OCI-LY7 (cell line): ENCODE data around the gene ERCC6L2. TPM values are rescaled to one million over a fixed set of nuclear protein-coding genes. Genes with fewer than 3 reads are reported as not detected.

ENCODE experiments used
- BruUV-seq: library from RNA; stranded (reverse); fragments of 400-500 nt; replicated peaks from 2 replicates; lab custom pipeline; 2021; lab: Mats Ljungman, UMichigan
- CTCF ChIA-PET: fragments of 300-600 bp; sonication (Branson Sonifier 250); formaldehyde crosslinking; loops from one replicate; lab custom pipeline; 2022; ENCODE audit warnings: antibody characterized with exemption; ENCODE audit not compliant: unreplicated experiment; lab: Charles Lee
- POLR2A ChIA-PET: fragments of 300-600 bp; sonication (Branson Sonifier 250); formaldehyde crosslinking; loops from one replicate; lab custom pipeline; 2022; ENCODE audit warnings: antibody characterized with exemption; lab: Charles Lee
- DNase-seq: peaks from one replicate; pipeline ENCODE4 v3.0.0-alpha.2; 2015; ENCODE audit warnings: low spot score
- H2AFZ ChIP-seq: fragments of 200-600 bp; sonication (generic), shearing (Covaris generic); 2 replicates; pipeline ENCODE4 v1.6.1; 2014; ENCODE audit warnings: mild to moderate bottlenecking, antibody characterized with exemption, low read length, moderate library complexity
- H3K27ac ChIP-seq: fragments of 200-600 bp; sonication (generic); 2 replicates; pipeline ENCODE4 v1.5.1; 2014; ENCODE audit warnings: mixed run types, low read depth, mild to moderate bottlenecking, moderate library complexity, low read length, inconsistent platforms; ENCODE audit not compliant: poor library complexity, severe bottlenecking
- H3K36me3 ChIP-seq: fragments of 200-600 bp; sonication (generic); 2 replicates; pipeline ENCODE4 v1.6.1; 2014; ENCODE audit warnings: mild to moderate bottlenecking, antibody characterized with exemption, low read length, moderate library complexity, mixed read lengths; ENCODE audit not compliant: insufficient read depth
- H3K4me1 ChIP-seq: fragments of 200-600 bp; sonication (generic); 2 replicates; pipeline ENCODE4 v1.5.1; 2014; ENCODE audit warnings: mild to moderate bottlenecking, low read length; ENCODE audit not compliant: insufficient read depth, poor library complexity, severe bottlenecking
- H3K4me2 ChIP-seq: fragments of 200-600 bp; sonication (generic); 2 replicates; pipeline ENCODE4 v1.6.1; 2014; ENCODE audit warnings: mild to moderate bottlenecking, low read length
- H3K4me3 ChIP-seq: fragments of 200-600 bp; sonication (generic); 2 replicates; pipeline ENCODE4 v1.5.1; 2014; ENCODE audit warnings: mild to moderate bottlenecking, low read depth, low read length; ENCODE audit not compliant: poor library complexity, severe bottlenecking
- H3K79me2 ChIP-seq: fragments of 200-600 bp; sonication (generic); 2 replicates; pipeline ENCODE4 v1.6.1; 2016; ENCODE audit warnings: low read depth, mild to moderate bottlenecking, low read length, moderate library complexity, mixed read lengths; ENCODE audit not compliant: insufficient read depth
- H3K9me2 ChIP-seq: fragments of 200-600 bp; sonication (generic); 2 replicates; pipeline ENCODE4 v1.6.1; 2016; ENCODE audit warnings: mild to moderate bottlenecking, low read length, mixed read lengths; ENCODE audit not compliant: insufficient read depth
- H3K9me3 ChIP-seq: fragments of 200-600 bp; sonication (generic); 2 replicates; pipeline ENCODE4 v1.6.1; 2014; ENCODE audit warnings: mild to moderate bottlenecking, mixed run types, low read length, mixed read lengths
- H4K20me1 ChIP-seq: fragments of 200-600 bp; sonication (generic); 2 replicates; pipeline ENCODE4 v1.6.1; 2014; ENCODE audit warnings: mild to moderate bottlenecking, antibody characterized with exemption, low read length, moderate library complexity, mixed read lengths; ENCODE audit not compliant: insufficient read depth
- EZH2phosphoT487 ChIP-seq: fragments of 200-600 bp; sonication (generic); IDR thresholded peaks from 2 replicates; pipeline ENCODE4 v1.6.1; 2018; ENCODE audit warnings: low read depth, borderline replicate concordance, mild to moderate bottlenecking, mixed run types, antibody characterized with exemption, low read length, moderate library complexity, mixed read lengths
- intact Hi-C: fragments of 100-400 bp; cut with micrococcal nuclease; formaldehyde crosslinking; loops from one replicate; pipeline ENCODE4 v1.10.0; 2022; ENCODE audit not compliant: unreplicated experiment
- total RNA-seq, 2 experiments: library from RNA; depleted of rRNA in 1 of 2; stranded (reverse); fragments of >200 nt in 1 of 2; shearing (Covaris generic) in 1 of 2; gene quantifications; 2 replicates each; pipeline ENCODE4 v1.2.3, GENCODE V29; 2014 to 2022
- TF ChIP-seq, protein P1 (sequence below): fragments of 200-600 bp; sonication (generic); conservative IDR thresholded peaks from 2 replicates; pipeline ENCODE4 v1.5.1; 2014; ENCODE audit warnings: mild to moderate bottlenecking, antibody characterized with exemption, low read length, moderate library complexity, mixed read lengths

ERCC6L2 gene
- total RNA-seq, 2 experiments from 2014 or later = 34.9 to 38.7 TPM

GRCh38 chr9:95892690-95893089 is 17.2 kb downstream of the ERCC6L2 start:
- no peak overlapping the region for H3K4me2 ChIP-seq
- H3K4me1 ChIP-seq = no peaks in the 10 kb centered on the region
- ChIA-PET POLR2A (interaction anchor here (0.7 to 1.1 kb wide), 2 partner anchors 18 to 46 kb away, joined by 3 read pairs; no protein-coding TSS in a partner anchor), CTCF (no interaction called here)
- peaks cover 24% of the 10 kb centered on the region for H3K36me3 ChIP-seq
- intact Hi-C loops = no loop called here
- H2AFZ ChIP-seq = no peak overlapping the region
- no peaks in the 10 kb centered on the region for H4K20me1 ChIP-seq
- H3K9me3 ChIP-seq = peaks cover 24% of the 10 kb centered on the region
- no peak overlapping the region for H3K4me3 ChIP-seq
- H3K27ac ChIP-seq = no peak overlapping the region
- peaks cover 42% of the 10 kb centered on the region; the same call in 1 of the 2 replicates for H3K79me2 ChIP-seq
- H3K9me2 ChIP-seq = no peaks in the 10 kb centered on the region
- no TSS peak for BruUV-seq
- TF ChIP-seq EZH2phosphoT487 = no peak
- TF ChIP-seq, protein P1, sequence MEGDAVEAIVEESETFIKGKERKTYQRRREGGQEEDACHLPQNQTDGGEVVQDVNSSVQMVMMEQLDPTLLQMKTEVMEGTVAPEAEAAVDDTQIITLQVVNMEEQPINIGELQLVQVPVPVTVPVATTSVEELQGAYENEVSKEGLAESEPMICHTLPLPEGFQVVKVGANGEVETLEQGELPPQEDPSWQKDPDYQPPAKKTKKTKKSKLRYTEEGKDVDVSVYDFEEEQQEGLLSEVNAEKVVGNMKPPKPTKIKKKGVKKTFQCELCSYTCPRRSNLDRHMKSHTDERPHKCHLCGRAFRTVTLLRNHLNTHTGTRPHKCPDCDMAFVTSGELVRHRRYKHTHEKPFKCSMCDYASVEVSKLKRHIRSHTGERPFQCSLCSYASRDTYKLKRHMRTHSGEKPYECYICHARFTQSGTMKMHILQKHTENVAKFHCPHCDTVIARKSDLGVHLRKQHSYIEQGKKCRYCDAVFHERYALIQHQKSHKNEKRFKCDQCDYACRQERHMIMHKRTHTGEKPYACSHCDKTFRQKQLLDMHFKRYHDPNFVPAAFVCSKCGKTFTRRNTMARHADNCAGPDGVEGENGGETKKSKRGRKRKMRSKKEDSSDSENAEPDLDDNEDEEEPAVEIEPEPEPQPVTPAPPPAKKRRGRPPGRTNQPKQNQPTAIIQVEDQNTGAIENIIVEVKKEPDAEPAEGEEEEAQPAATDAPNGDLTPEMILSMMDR = no peak
- no peak for DNase-seq

DNA sequence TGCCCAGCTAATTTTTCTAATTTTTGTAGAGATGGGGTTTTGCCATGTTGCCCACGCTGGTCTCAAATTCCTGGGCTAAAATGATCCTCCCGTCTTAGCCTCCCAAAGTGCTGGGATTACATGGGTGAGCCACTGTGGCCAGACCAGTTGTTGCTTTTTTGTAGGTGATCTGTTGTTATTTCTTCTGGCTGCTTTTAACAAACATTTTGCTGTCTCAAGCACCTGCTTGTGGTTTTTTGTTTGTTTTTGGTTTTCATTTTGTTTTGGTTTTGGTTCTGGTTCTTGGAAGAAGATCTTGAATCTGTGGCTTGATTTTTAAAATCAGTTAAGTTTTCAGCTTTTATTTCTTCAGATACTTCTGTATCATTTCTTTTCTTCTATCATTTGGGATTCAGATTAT is 21.1 kb downstream of the ERCC6L2 start:
- Histone ChIP-seq H3K9me2 (no peaks in the 10 kb centered on the region), H3K79me2 (peaks cover 32% of the 10 kb centered on the region; the same call in 1 of the 2 replicates), H3K36me3 (peaks cover 31% of the 10 kb centered on the region), H3K4me2 (no peak overlapping the region), H2AFZ (no peak overlapping the region), H3K9me3 (peaks cover 20% of the 10 kb centered on the region), H3K27ac (no peak overlapping the region), H3K4me1 (no peaks in the 10 kb centered on the region), H4K20me1 (no peaks in the 10 kb centered on the region), H3K4me3 (no peak overlapping the region)
- DNase-seq = no peak
- no peak for TF ChIP-seq EZH2phosphoT487
- TF ChIP-seq, protein P1 = no peak
- ChIA-PET POLR2A (interaction anchor here (1.4 kb wide), 1 partner anchor 31 kb away, joined by 3 read pairs; no protein-coding TSS in a partner anchor), CTCF (no interaction called here)
- no TSS peak for BruUV-seq
- intact Hi-C loops = no loop called here

- Histone ChIP-seq H3K4me3 (no peak overlapping the region), H3K4me1 (no peaks in the 10 kb centered on the region), H3K79me2 (peaks cover 7% of the 10 kb centered on the region; the same call in 1 of the 2 replicates), H3K4me2 (no peak overlapping the region), H4K20me1 (no peaks in the 10 kb centered on the region), H3K27ac (no peak overlapping the region), H3K36me3 (peaks cover 17% of the 10 kb centered on the region; the same call in 1 of the 2 replicates), H2AFZ (no peak overlapping the region), H3K9me2 (no peaks in the 10 kb centered on the region), H3K9me3 (no peaks in the 10 kb centered on the region)
- no TSS peak for BruUV-seq
- ChIA-PET CTCF (no interaction called here), POLR2A (interaction anchor here (1.2 kb wide), 1 partner anchor 35 kb away, joined by 4 read pairs; no protein-coding TSS in a partner anchor)
- intact Hi-C loops = no loop called here
- no peak for DNase-seq
- no peak for TF ChIP-seq EZH2phosphoT487
Observed at GRCh38 chr9:95901506-95901905, 26.0 kb downstream of the ERCC6L2 start.
